ENCODE data around the gene ANKLE2. TPM values are rescaled to one million over a fixed set of nuclear protein-coding genes. Genes with fewer than 3 reads are reported as not detected.
"Not testable (repeated sequence)": the region's sequence is repeated elsewhere in the genome, so short reads cannot be mapped to it uniquely, and the experiment has no call there.

The ANKLE2 gene
- polyA plus RNA-seq, 1 of the 3 experiments (the other 2 are of a cell fraction), result 55.1 TPM

- Histone ChIP-seq H3F3A (replicated peaks; ENCODE audit: insufficient read depth) (peaks cover 33% of the 10 kb centered on the region), H3K9me2 (no peaks in the 10 kb centered on the region), H3K9me3 (no peaks in the 10 kb centered on the region), H2AFZ (ENCODE audit: low read depth) (peak overlapping the region; percentile 80), H3K27me3 (ENCODE audit: insufficient read depth) (no peaks in the 10 kb centered on the region), H4K20me1 (ENCODE audit: insufficient read depth) (peaks cover 42% of the 10 kb centered on the region), H3K36me3 (replicated peaks in 1 of 2; ENCODE audit: control insufficient read depth in 1 of 2, insufficient read depth in 2 of 2, low read length in 1 of 2) (peaks cover 0 to 19% of the 10 kb centered on the region in 2 experiments), H3K4me1 (ENCODE audit: control insufficient read depth in 1 of 2, insufficient read depth in 2 of 2, low read depth in 1 of 2, low read length in 1 of 2) (peaks cover 6 to 8% of the 10 kb centered on the region in 2 experiments; a peak in 2 of 4 replicates), H3K4me2 (peak overlapping the region; percentile 94), H3K4me3 (ENCODE audit: low read depth in 2 of 2, low read length in 1 of 2) (peak overlapping the region; percentile 64 to 93), H3K79me2 (ENCODE audit: insufficient read depth) (peaks cover 55% of the 10 kb centered on the region), H3K27ac (ENCODE audit: low read depth in 2 of 2, low read length in 1 of 2) (peak overlapping the region; percentile 89 to 96), H3K9ac (peak overlapping the region; percentile 98)
- ChIA-PET CTCF (interaction anchor here (0.9 to 1.0 kb wide), 2 partner anchors 9 to 32 kb away, joined by 3 to 6 read pairs; no protein-coding TSS in a partner anchor), POLR2A (interaction anchor here (1.0 kb wide), 1 partner anchor 67 kb away, joined by 3 read pairs; the partner anchor contains the start of gene GOLGA3)
- WGBS (ENCODE audit: low lambda C conversion rate), result 1% methylated on average over 19 of the region's 89 CpGs
- peak; percentile 31; the same call in 1 of the 2 replicates for TF ChIP-seq CTCF (IDR thresholded peaks at IDR 0.05)
- no peak for TF ChIP-seq TCF12 (IDR thresholded peaks at IDR 0.05)
- peak; percentile 88 for TF ChIP-seq TAF1 (IDR thresholded peaks at IDR 0.05; ENCODE audit: borderline replicate concordance, low read depth, low read length)
- 0 out of 2 replicates have a peak, but pooled peaks have one; percentile 14 for TF ChIP-seq MXI1 (IDR thresholded peaks at IDR 0.05; ENCODE audit: low read depth, low read length)
- no peak for TF ChIP-seq EZH2phosphoT487 (IDR thresholded peaks at IDR 0.05; ENCODE audit: borderline replicate concordance, low read depth)
- TF ChIP-seq SIN3A (IDR thresholded peaks at IDR 0.05; ENCODE audit: borderline replicate concordance, low read depth, low read length), result peak; percentile 66; the same call in 1 of the 2 replicates
- peak; percentile 85 for TF ChIP-seq POLR2AphosphoS5 (IDR thresholded peaks at IDR 0.05; ENCODE audit: low read depth, low read length)
- DNase-seq, result peak; percentile 99
Observed at GRCh38 chr12:132761921-132762583, 420 bp upstream of the ANKLE2 start.

GRCh38 chr12:132759359-132759758 lies 2.3 kb downstream of the ANKLE2 start:
- peak overlapping the region in 1 of 2 experiments; percentile 95; a peak in 2 of 4 replicates for H3K27ac ChIP-seq (ENCODE audit: low read depth in 2 of 2, low read length in 1 of 2)
- H3K9me2 ChIP-seq, result no peaks in the 10 kb centered on the region
- H4K20me1 ChIP-seq (ENCODE audit: insufficient read depth), result peaks cover 69% of the 10 kb centered on the region
- peaks cover 26% of the 10 kb centered on the region for H3F3A ChIP-seq (replicated peaks; ENCODE audit: insufficient read depth)
- no peak overlapping the region for H3K4me3 ChIP-seq (ENCODE audit: low read depth in 2 of 2, low read length in 1 of 2)
- no peaks in the 10 kb centered on the region for H3K27me3 ChIP-seq (ENCODE audit: insufficient read depth)
- H3K9ac ChIP-seq, result no peak overlapping the region; the same call in 1 of the 2 replicates
- H3K4me1 ChIP-seq (ENCODE audit: control insufficient read depth in 1 of 2, insufficient read depth in 2 of 2, low read depth in 1 of 2, low read length in 1 of 2), result peaks cover 3 to 8% of the 10 kb centered on the region in 2 experiments; a peak in 1 of 4 replicates
- H3K9me3 ChIP-seq, result no peaks in the 10 kb centered on the region
- H3K36me3 ChIP-seq (replicated peaks in 1 of 2; ENCODE audit: control insufficient read depth in 1 of 2, insufficient read depth in 2 of 2, low read length in 1 of 2), result peaks cover 7 to 28% of the 10 kb centered on the region in 2 experiments
- peak overlapping the region; percentile 100 for H3K4me2 ChIP-seq
- POLR2A ChIA-PET, result no interaction called here
- TF ChIP-seq EP300 (IDR thresholded peaks at IDR 0.05; ENCODE audit: borderline replicate concordance in 1 of 2, low read depth in 1 of 2, low read length in 1 of 2), result no peak
- no peak for TF ChIP-seq NFIC (IDR thresholded peaks at IDR 0.05; ENCODE audit: borderline replicate concordance)
- no peak for TF ChIP-seq EZH2phosphoT487 (IDR thresholded peaks at IDR 0.05; ENCODE audit: borderline replicate concordance, low read depth)
- no peak for TF ChIP-seq MXI1 (IDR thresholded peaks at IDR 0.05; ENCODE audit: low read depth, low read length)
- no peak for TF ChIP-seq USF1 (IDR thresholded peaks at IDR 0.05; ENCODE audit: borderline replicate concordance, low read depth)
- TF ChIP-seq TEAD4 (IDR thresholded peaks at IDR 0.05; ENCODE audit: borderline replicate concordance, insufficient read depth), result no peak
- TF ChIP-seq GABPA (IDR thresholded peaks at IDR 0.05; ENCODE audit: low read depth), result no peak
- no peak for TF ChIP-seq YY1 (IDR thresholded peaks at IDR 0.05; ENCODE audit: low read depth)
- TF ChIP-seq CTCF (IDR thresholded peaks at IDR 0.05), result no peak
- TF ChIP-seq USF2 (IDR thresholded peaks at IDR 0.05; ENCODE audit: borderline replicate concordance, low read depth, low read length), result no peak
- no peak overlapping the region for H2AFZ ChIP-seq (ENCODE audit: low read depth)
- H3K79me2 ChIP-seq (ENCODE audit: insufficient read depth), result peaks cover 82% of the 10 kb centered on the region
- WGBS (ENCODE audit: low lambda C conversion rate), result 98% methylated on average over 8 of the region's 8 CpGs
- DNase-seq, result no peak
- CTCF ChIA-PET, result no interaction called here

- CTCF ChIA-PET; H3K4me1 ChIP-seq (ENCODE audit: control insufficient read depth in 1 of 2, insufficient read depth in 2 of 2, low read depth in 1 of 2, low read length in 1 of 2); H3K9me3 ChIP-seq; H3K4me2 ChIP-seq; H3K9ac ChIP-seq; H3K27me3 ChIP-seq (ENCODE audit: insufficient read depth); DNase-seq; H2AFZ ChIP-seq (ENCODE audit: low read depth); H3K27ac ChIP-seq (ENCODE audit: low read depth in 2 of 2, low read length in 1 of 2); H3K9me2 ChIP-seq; POLR2A ChIA-PET; H3K4me3 ChIP-seq (ENCODE audit: low read depth in 2 of 2, low read length in 1 of 2): not testable (repeated sequence)
- Histone ChIP-seq H3F3A (replicated peaks; ENCODE audit: insufficient read depth) (peaks cover 26% of the 10 kb centered on the region), H3K36me3 (replicated peaks in 1 of 2; ENCODE audit: control insufficient read depth in 1 of 2, insufficient read depth in 2 of 2, low read length in 1 of 2) (peaks cover 9 to 33% of the 10 kb centered on the region in 2 experiments), H4K20me1 (ENCODE audit: insufficient read depth) (peaks cover 74% of the 10 kb centered on the region), H3K79me2 (ENCODE audit: insufficient read depth) (peaks cover 87% of the 10 kb centered on the region)
- WGBS (ENCODE audit: low lambda C conversion rate), result 77% methylated on average over 24 of the region's 28 CpGs
Observed at GRCh38 chr12:132758825-132759224, 2.8 kb downstream of the ANKLE2 start.

Data from SK-N-SH (cell line).